HG03095 (cell line): Measurements from ENCODE around the gene FEZ2.

Experiments
- ATAC-seq: cut with Tn5 transposase; IDR thresholded peaks from one replicate; pipeline ENCODE4 v1.9.1; 2021; ENCODE audit warnings: moderate library complexity; ENCODE audit not compliant: unreplicated experiment

Gene FEZ2

GRCh38 chr2:36562973-36563532 lies 34.9 kb downstream of the FEZ2 start:
- ATAC-seq, result no peak

GRCh38 chr2:36562240-36562639 lies 35.7 kb downstream of the FEZ2 start:
- no peak for ATAC-seq

- ATAC-seq, result no peak
Measured at GRCh38 chr2:36561237-36561944, 36.6 kb downstream of the FEZ2 start.

- ATAC-seq, result no peak
Measured at GRCh38 chr2:36560726-36561125, 37.2 kb downstream of the FEZ2 start.

GRCh38 chr2:36559221-36559942 lies 38.6 kb downstream of the FEZ2 start:
- no peak for ATAC-seq

- no peak for ATAC-seq
Measured at GRCh38 chr2:36556842-36557241, 41.1 kb downstream of the FEZ2 start.

- ATAC-seq, result no peak
Measured at GRCh38 chr2:36555789-36556188, 42.2 kb downstream of the FEZ2 start.

- no peak for ATAC-seq
Measured at GRCh38 chr2:36554531-36554930, 43.4 kb downstream of the FEZ2 start.

- no peak for ATAC-seq
Measured at GRCh38 chr2:36553683-36554082, 44.3 kb downstream of the FEZ2 start.

- no peak for ATAC-seq
Measured at GRCh38 chr2:36550006-36550405, 48.0 kb downstream of the FEZ2 start.

- ATAC-seq, result no peak
Measured at GRCh38 chr2:36549165-36549574, 48.8 kb downstream of the FEZ2 start.

- no peak for ATAC-seq
Measured at GRCh38 chr2:36547906-36548305, 50.1 kb downstream of the FEZ2 start.

GRCh38 chr2:36545871-36546416 lies 52.0 kb downstream of the FEZ2 start:
- ATAC-seq, result no peak

GRCh38 chr2:36544638-36545338 lies 53.2 kb downstream of the FEZ2 start:
- no peak for ATAC-seq

- no peak for ATAC-seq
Measured at GRCh38 chr2:36541891-36542595, 55.9 kb downstream of the FEZ2 start.

GRCh38 chr2:36540986-36541754 lies 56.8 kb downstream of the FEZ2 start:
- ATAC-seq, result no peak

- ATAC-seq, result peak; percentile 74
Measured at GRCh38 chr2:36539631-36540030, 58.3 kb downstream of the FEZ2 start.

- no peak for ATAC-seq
Measured at GRCh38 chr2:36538335-36538734, 59.6 kb downstream of the FEZ2 start.

- ATAC-seq, result no peak
Measured at GRCh38 chr2:36536776-36537175, 61.2 kb downstream of the FEZ2 start.

GRCh38 chr2:36535099-36535498 lies 62.9 kb downstream of the FEZ2 start:
- ATAC-seq, result no peak
